DND-41 (cell line): ENCODE results near the gene FHOD3.

ENCODE experiments used
- CTCF ChIP-seq: IDR thresholded peaks from 2 replicates; pipeline ENCODE4 v1.5.1; 2012; ENCODE audit warnings: borderline replicate concordance, low read length, moderate library complexity, mild to moderate bottlenecking; ENCODE audit not compliant: poor library complexity, severe bottlenecking; ENCODE audit errors: extremely low read depth
- EZH2 ChIP-seq: IDR thresholded peaks from 3 replicates; pipeline ENCODE4 v1.6.1; 2012; ENCODE audit warnings: borderline replicate concordance, low read depth, mild to moderate bottlenecking, moderate library complexity, low read length, inconsistent platforms; ENCODE audit not compliant: severe bottlenecking

- TF ChIP-seq EZH2 (no peak), CTCF (no peak)
These were observed 430.8 kb downstream of the FHOD3 start for GRCh38 chr18:36728345-36728744.
